NT2/D1 (cell line): ENCODE results near the gene PHRF1.

Experiments used
- SUZ12 ChIP-seq: IDR thresholded peaks from 2 replicates; pipeline ENCODE4 v1.6.1; 2011; ENCODE audit not compliant: insufficient read length, insufficient read depth; ENCODE audit errors: extremely low read depth
- YY1 ChIP-seq: IDR thresholded peaks from 2 replicates; pipeline ENCODE4 v1.6.1; 2011; ENCODE audit not compliant: insufficient read length, insufficient read depth
- ZNF274 ChIP-seq: IDR thresholded peaks from 2 replicates; pipeline ENCODE4 v1.6.1; 2011; ENCODE audit warnings: mild to moderate bottlenecking, low read depth, low read length

GRCh38 chr11:530960-531831, 45.1 kb upstream of the PHRF1 start:
- TF ChIP-seq YY1 (no peak), SUZ12 (no peak), ZNF274 (no peak)
